HAP-1 (cell line): ENCODE results near the gene IL20RB.

Source experiments
- DNase-seq, 2 experiments: peaks; one replicate each; pipeline ENCODE4 v3.0.0-alpha.2; 2016 to 2020; ENCODE audit warnings: low spot score in 2 of 2
- H3K27me3 ChIP-seq: fragments of 250-450 bp; sonication (Bioruptor Pico); 2 replicates; pipeline ENCODE4 v1.5.1; 2020; ENCODE audit warnings: low read depth, mild to moderate bottlenecking, moderate library complexity
- H3K36me3 ChIP-seq: fragments of 250-450 bp; sonication (Bioruptor Pico); replicated peaks from 2 replicates; pipeline ENCODE4 v1.5.1; 2020; ENCODE audit warnings: mild to moderate bottlenecking
- H3K4me1 ChIP-seq: fragments of 250-450 bp; sonication (Bioruptor Pico); 2 replicates; pipeline ENCODE4 v1.5.1; 2020; ENCODE audit warnings: mild to moderate bottlenecking
- H3K4me3 ChIP-seq: fragments of 250-450 bp; sonication (Bioruptor Pico); 2 replicates; pipeline ENCODE4 v1.5.1; 2020; ENCODE audit warnings: mild to moderate bottlenecking, moderate library complexity
- H3K9me3 ChIP-seq: fragments of 250-450 bp; sonication (Bioruptor Pico); 2 replicates; pipeline ENCODE4 v1.5.1; 2020; ENCODE audit warnings: mild to moderate bottlenecking, moderate library complexity
- in situ Hi-C: fragments of 300-500 bp; cut with MboI; formaldehyde crosslinking; loops from 3 replicates; pipeline ENCODE4 v1.14.3; 2020; ENCODE audit warnings: low sequenced_read_pairs, inconsistent platforms, mixed read lengths

IL20RB gene, protein sequence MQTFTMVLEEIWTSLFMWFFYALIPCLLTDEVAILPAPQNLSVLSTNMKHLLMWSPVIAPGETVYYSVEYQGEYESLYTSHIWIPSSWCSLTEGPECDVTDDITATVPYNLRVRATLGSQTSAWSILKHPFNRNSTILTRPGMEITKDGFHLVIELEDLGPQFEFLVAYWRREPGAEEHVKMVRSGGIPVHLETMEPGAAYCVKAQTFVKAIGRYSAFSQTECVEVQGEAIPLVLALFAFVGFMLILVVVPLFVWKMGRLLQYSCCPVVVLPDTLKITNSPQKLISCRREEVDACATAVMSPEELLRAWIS

DNA sequence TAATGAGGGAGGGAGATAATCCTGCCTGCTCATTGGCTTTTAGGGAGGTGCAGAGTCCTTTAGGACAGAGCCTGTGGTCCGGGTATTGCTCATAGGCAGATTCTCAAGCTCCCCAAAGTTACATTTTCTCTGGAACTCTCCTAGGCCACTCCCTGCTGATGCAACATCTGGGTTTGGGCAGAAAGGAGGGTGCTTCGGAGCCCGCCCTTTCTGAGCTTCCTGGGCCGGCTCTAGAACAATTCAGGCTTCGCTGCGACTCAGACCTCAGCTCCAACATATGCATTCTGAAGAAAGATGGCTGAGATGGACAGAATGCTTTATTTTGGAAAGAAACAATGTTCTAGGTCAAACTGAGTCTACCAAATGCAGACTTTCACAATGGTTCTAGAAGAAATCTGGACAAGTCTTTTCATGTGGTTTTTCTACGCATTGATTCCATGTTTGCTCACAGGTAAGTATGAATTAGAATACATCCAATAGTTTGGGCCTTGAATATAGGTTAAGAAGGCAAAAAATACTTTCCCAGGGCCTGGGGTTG is at the start of gene IL20RB:
Gene IL20RB (plus strand): TSS at position 233 of the 538 bp plus-strand sequence. CDS start 131 bp downstream, at position 364.
- no peaks in the 10 kb centered on the region; the same call in 1 of the 2 replicates for H3K36me3 ChIP-seq
- no peaks in the 10 kb centered on the region for H3K27me3 ChIP-seq
- in situ Hi-C loops = no loop called here
- no peaks in the 10 kb centered on the region for H3K9me3 ChIP-seq
- no peak within 1 kb of the TSS for H3K4me3 ChIP-seq
- no peaks in the 10 kb centered on the region for H3K4me1 ChIP-seq
- no peak for DNase-seq

DNA sequence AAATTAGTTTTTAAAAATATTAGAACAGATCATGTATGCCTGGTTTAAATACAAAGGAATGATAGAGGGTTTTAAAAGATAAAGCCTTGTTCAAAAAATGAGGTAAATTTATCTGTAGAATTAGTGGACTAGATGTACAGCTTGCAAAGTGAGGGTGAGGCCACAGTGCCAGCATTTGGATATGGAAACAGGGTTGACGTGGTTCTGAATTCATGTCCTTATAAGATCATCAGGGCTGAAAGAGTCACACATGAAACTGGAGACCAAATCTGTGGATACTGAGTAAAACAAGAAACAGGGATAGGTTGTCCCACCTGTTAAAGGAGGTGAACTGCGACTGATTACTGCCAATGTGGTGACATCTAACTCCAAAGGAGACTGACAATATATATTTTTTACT is 49.5 kb upstream of the IL20RB start:
- peaks cover 18% of the 10 kb centered on the region for H3K4me1 ChIP-seq
- in situ Hi-C loops = no loop called here
- no peaks in the 10 kb centered on the region for H3K27me3 ChIP-seq
- H3K36me3 ChIP-seq = no peaks in the 10 kb centered on the region
- peaks cover 12% of the 10 kb centered on the region for H3K9me3 ChIP-seq
- H3K4me3 ChIP-seq = no peak overlapping the region
- DNase-seq = no peak

DNA sequence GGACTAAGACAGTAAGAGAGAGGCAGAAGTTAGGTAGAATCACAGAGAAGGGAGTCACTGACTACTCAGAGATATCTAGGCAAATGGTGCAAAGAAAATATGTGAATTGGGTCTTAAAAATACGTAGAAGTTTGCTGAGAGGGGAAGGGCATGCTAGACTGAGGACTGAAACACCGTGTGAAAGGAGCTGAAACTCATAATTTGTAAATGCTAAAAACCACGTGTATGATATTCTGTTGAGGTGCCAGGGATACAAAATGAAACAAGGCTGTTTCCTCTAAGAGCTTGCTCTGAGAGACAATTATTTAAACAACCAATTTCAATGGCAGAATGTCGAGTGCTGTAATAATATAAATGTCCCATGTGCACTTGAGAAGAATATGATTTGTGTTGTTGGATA is 48.6 kb upstream of the IL20RB start:
- in situ Hi-C loops = no loop called here
- Histone ChIP-seq H3K4me3 (no peak overlapping the region), H3K4me1 (peaks cover 18% of the 10 kb centered on the region), H3K36me3 (no peaks in the 10 kb centered on the region), H3K9me3 (peaks cover 3% of the 10 kb centered on the region), H3K27me3 (no peaks in the 10 kb centered on the region)
- no peak for DNase-seq

DNA sequence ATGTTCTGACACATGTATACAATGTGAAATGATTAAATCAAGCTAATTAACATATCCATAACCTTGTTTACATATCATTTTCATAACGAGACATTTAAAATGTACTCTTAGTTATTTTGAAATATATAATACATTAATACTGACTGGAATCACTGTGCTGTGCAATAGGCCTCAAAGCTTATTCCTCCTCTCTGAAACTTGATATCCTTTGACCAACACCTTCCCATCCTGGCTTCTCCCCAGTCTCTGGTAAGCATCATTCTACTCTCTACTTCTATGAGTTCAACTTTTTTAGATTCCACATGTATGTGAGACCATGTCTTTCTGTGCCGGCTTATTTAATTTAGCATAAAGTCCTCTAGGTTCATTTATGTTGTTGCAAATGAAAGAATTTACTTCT is 47.1 kb upstream of the IL20RB start:
- DNase-seq = no peak
- in situ Hi-C loops = no loop called here
- Histone ChIP-seq H3K9me3 (no peaks in the 10 kb centered on the region), H3K4me1 (peaks cover 18% of the 10 kb centered on the region), H3K27me3 (no peaks in the 10 kb centered on the region), H3K36me3 (no peaks in the 10 kb centered on the region), H3K4me3 (no peak overlapping the region)

DNA sequence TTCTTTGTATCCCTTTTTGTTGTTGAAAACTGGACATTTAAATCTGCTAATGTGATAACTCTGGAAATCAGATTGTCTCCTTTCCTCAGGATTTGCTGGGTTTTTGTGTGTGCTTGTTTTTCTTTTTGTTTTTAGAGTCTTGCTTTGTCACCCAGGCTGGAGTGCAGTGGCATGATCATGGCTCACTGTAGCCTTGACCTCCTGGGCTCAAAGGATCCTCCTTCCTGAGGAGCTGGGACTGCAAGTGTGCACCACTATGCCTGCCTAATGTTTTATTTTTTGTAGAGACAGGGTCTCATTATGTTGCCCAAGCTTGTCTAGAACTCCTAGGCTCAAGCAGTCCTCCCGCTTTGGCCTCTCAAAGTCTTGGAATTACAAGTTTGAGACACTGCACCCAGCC is 44.6 kb upstream of the IL20RB start:
- H3K36me3 ChIP-seq = no peaks in the 10 kb centered on the region
- in situ Hi-C loops = no loop called here
- H3K27me3 ChIP-seq = no peaks in the 10 kb centered on the region
- no peaks in the 10 kb centered on the region for H3K9me3 ChIP-seq
- peaks cover 18% of the 10 kb centered on the region for H3K4me1 ChIP-seq
- no peak overlapping the region for H3K4me3 ChIP-seq
- DNase-seq = no peak

DNA sequence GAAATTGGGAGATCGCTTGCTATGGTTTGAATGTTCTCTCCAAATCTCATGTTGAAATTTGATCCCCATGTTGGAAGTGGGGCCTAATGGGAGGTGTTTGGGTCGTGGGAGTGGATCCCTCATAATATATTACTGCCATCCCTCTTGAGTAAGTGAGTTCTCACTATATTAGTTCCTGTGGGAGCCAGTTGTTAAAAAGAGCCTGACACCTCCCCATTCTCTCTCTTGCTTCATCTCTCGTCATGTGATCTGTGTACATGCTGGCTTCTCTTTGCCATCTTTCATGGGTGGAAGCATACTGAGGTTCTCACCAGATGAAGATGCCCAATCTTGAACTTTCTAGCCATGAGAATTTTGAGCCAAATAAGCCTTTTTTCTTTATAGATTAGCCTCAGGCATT is 43.0 kb upstream of the IL20RB start:
- H3K36me3 ChIP-seq = no peaks in the 10 kb centered on the region
- H3K4me1 ChIP-seq = peaks cover 9% of the 10 kb centered on the region
- H3K27me3 ChIP-seq = no peaks in the 10 kb centered on the region
- no peak overlapping the region for H3K4me3 ChIP-seq
- DNase-seq = no peak
- in situ Hi-C loops = no loop called here
- H3K9me3 ChIP-seq = no peaks in the 10 kb centered on the region

DNA sequence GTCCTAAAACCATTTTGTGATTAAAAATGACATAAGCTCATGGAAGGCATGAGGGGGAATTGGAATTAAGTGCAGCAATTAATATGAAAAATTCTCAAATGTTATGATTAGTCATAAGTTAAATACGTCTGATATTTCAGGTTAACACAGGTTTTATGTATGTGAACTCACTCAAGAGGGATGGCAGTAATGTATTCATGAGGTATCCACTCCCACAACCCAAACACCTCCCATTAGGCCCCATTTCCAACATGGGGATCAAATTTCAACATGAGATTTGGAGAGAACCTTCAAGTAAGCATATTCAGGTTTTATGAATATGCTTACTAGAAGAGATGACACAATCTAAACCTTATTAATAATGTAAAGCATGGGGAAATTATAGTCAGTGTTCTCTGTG is 41.6 kb upstream of the IL20RB start:
- no peaks in the 10 kb centered on the region for H3K27me3 ChIP-seq
- H3K4me3 ChIP-seq = no peak overlapping the region
- H3K36me3 ChIP-seq = no peaks in the 10 kb centered on the region
- H3K4me1 ChIP-seq = 0 out of 2 replicates have a peak, but pooled peaks cover 2% of the 10 kb centered on the region
- in situ Hi-C loops = no loop called here
- no peaks in the 10 kb centered on the region for H3K9me3 ChIP-seq
- DNase-seq = no peak

DNA sequence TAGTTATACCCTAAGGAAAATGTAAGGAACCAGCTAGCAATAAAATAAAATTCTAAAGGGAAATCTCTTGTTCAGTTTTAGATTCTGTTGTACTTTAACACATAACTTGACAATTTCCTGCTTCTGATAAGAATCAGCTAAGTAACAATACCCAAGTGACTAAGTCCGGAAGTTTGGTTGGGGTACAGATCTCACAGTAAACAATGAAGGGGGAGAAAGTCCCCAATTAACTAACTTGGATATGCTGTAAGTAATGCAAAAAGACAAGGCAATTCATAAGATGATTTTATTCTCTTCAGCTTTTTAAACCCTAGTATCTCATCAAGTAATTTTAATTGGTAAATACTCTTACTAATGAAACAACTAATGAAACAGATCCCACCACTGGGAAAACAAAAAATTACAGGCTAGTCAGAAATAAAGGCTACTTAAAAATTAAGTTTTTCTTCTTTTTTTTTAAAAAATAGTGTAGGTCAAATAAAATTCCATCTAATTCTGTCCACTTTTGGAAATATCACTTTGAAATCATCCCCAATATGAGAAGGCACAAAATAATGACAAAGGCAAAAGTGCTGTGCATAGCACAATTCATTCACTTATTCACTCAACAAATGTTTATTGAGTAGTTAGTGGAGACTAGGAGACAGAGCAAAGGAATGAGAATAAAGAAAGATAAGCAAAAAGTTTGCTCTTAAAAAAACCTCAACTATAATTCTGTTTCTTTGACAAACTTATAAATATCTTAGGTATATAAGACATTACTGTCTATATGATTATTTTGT is 37.8 kb upstream of the IL20RB start:
- DNase-seq = no peak
- H3K27me3 ChIP-seq = no peaks in the 10 kb centered on the region
- no peak overlapping the region for H3K4me3 ChIP-seq
- H3K36me3 ChIP-seq = no peaks in the 10 kb centered on the region
- 0 out of 2 replicates have a peak, but pooled peaks cover 2% of the 10 kb centered on the region for H3K4me1 ChIP-seq
- H3K9me3 ChIP-seq = no peaks in the 10 kb centered on the region
- in situ Hi-C loops = no loop called here

DNA sequence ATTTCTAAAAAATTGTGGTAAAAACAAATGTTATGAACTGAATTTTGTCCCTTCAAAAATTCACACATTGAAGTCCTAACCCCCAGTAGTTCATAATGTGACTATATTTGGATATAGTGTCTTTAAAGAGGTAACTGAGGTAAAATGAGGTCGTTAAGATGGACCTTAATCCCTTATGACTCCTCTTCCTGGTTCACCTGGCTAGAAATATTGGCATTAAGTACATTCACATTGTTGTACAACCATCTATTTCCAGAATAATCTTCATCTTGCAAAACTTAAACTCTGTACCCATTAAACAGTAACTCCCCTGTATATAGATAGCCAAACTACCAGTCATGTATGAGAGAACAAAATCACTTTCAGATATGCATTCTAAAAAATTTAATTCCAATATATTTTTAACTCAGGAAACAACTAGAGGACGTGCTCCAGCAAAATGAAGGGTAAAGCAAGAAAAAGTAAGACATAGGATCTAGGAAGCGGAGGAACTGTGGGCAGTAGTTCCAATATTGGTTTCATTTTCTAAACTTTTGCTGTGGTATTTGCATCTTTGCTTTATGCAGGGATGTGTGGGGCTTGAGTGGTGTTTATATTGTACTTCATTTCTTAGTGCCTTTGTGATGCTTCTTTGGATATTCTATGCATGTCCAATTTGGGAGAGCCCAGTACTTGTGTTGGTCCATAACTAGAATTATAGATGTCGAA is 36.7 kb upstream of the IL20RB start:
- Histone ChIP-seq H3K27me3 (no peaks in the 10 kb centered on the region), H3K36me3 (no peaks in the 10 kb centered on the region), H3K4me3 (no peak overlapping the region), H3K9me3 (no peaks in the 10 kb centered on the region), H3K4me1 (0 out of 2 replicates have a peak, but pooled peaks cover 5% of the 10 kb centered on the region)
- in situ Hi-C loops = no loop called here
- DNase-seq = no peak

DNA sequence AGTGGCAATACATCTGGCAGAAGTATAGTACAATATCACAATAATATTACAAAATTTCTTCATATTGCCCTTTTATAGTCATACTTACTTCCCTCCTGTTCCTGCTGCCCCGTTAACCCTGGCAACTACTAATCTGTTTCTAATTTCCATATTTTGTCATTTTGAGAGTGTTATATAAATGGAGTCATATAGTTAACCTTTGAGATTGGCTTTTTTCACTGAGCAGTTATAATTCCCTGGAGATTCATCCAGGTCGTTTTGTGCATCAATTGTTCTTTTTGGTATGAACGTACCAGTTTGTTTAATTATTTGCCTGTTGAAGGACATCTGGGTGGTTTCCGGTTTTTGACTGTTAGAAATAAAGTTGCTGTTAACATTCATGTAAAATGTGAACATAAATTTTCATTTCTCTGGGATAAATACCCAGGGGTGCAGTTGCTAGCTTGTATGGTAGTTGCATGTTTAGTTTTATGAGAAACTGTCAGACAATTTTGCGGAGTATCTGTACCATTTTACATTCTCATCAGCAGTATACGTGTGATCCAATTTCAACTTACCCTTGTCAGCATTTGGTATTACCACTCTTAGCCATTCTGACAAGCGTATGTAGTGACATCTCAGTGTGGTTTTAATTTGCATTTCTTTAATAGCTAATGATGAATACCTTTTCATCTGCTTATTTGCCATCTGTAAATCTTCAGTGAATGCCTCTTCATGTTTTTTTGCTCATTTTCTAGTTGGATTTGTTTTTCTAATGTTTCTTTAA is 32.2 kb upstream of the IL20RB start:
- Histone ChIP-seq H3K27me3 (no peaks in the 10 kb centered on the region), H3K4me3 (no peak overlapping the region), H3K36me3 (peaks cover 6% of the 10 kb centered on the region; the same call in 1 of the 2 replicates), H3K4me1 (peaks cover 7% of the 10 kb centered on the region; the same call in 1 of the 2 replicates), H3K9me3 (no peaks in the 10 kb centered on the region)
- no peak for DNase-seq
- in situ Hi-C loops = no loop called here

DNA sequence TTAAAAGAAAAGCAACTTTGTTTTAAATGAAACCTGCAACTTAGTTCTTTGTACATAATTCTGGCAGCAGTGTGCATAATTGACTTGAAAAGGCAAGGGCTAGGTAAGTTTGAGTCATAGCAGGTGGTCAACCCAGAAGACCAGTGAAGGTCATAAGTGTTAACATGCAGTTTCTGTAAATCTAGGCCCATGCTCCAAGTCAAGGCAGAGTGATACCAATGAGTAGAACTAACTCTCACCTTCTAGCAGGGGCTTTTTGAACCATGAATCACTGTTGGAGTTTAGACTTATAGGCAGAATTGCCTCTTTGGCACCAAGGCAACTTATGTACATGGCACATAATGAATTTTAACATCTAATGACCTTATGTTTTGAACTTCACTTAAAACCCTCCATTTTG is 29.5 kb upstream of the IL20RB start:
- peaks cover 12% of the 10 kb centered on the region for H3K4me1 ChIP-seq

DNA sequence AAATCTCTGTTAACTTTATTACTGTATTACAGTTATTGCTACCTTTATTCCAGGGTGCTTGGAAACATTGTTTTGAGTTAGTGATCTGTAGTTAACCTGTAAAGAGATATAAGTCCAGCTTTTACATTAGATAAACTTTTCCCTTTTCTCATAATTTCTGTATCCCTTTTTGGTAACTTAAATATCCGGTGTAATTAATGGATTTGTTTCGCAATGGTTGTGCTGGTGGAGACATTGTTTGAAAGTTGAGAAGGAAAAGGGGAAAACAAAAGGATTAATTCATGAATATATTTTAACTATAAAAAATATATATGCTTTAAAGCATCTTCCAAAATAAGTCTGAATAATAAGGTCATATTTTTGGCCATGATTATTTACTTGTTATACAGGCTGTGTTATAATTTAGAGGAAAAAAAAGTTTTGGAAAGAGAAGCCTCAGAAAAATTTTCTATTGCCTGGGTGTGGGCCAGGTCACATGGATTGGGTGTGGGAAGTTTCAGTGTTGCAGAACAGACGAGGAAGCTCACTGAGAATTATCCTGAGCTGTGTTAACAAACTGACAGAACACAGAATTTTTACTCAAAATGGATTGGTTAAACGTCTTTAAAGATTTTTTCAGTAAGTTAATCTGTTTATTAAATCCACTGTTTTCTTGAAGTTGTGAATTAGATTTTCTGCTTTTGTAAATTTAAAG is 27.7 kb upstream of the IL20RB start:
- Histone ChIP-seq H3K4me1 (peaks cover 12% of the 10 kb centered on the region), H3K27me3 (no peaks in the 10 kb centered on the region), H3K4me3 (no peak overlapping the region), H3K36me3 (peaks cover 6% of the 10 kb centered on the region; the same call in 1 of the 2 replicates), H3K9me3 (no peaks in the 10 kb centered on the region)
- no peak for DNase-seq
- in situ Hi-C loops = no loop called here

More for the DNA sequence above, 29.5 kb upstream of the IL20RB start:
- Histone ChIP-seq H3K4me3 (no peak overlapping the region), H3K27me3 (no peaks in the 10 kb centered on the region), H3K36me3 (peaks cover 6% of the 10 kb centered on the region; the same call in 1 of the 2 replicates), H3K9me3 (no peaks in the 10 kb centered on the region)
- in situ Hi-C loops = no loop called here
- no peak for DNase-seq
